ENCODE data around the gene NHLH1. TPM values are rescaled to one million over a fixed set of nuclear protein-coding genes. Genes with fewer than 3 reads are reported as not detected.
"Not testable (repeated sequence)": the region's sequence is repeated elsewhere in the genome, so short reads cannot be mapped to it uniquely, and the experiment has no call there.

Gene NHLH1
- total RNA-seq, 1 donor from 2014 or later, result 0.08 TPM

DNA sequence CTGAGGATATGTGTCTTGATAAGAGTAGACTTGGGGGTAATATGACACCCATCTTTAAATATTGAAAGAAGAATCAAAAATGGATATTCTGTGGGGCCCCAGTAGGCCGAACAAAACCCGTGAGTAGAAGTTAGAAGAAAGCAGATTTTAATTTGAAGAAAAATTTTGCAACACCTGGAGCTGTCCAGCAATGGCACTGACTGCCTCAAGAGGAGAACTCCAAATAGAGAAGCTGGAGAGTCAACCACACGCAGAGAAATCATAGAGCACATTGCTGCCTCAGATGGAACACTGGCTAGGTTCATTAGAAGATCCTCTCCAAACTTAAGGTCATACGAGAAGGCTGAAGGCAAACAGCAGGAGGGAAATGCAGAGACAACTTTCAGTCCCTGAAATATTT lies 6.8 kb downstream of the NHLH1 start:
- Histone ChIP-seq H3K36me3 (ENCODE audit: control insufficient read depth, insufficient read depth, low read length) (no peaks in the 10 kb centered on the region), H3K4me3 (ENCODE audit: low read depth, low read length) (no peak overlapping the region), H3K27me3 (ENCODE audit: control insufficient read depth, insufficient read depth, low read length) (peaks cover 8% of the 10 kb centered on the region)
- TF ChIP-seq, protein P1, sequence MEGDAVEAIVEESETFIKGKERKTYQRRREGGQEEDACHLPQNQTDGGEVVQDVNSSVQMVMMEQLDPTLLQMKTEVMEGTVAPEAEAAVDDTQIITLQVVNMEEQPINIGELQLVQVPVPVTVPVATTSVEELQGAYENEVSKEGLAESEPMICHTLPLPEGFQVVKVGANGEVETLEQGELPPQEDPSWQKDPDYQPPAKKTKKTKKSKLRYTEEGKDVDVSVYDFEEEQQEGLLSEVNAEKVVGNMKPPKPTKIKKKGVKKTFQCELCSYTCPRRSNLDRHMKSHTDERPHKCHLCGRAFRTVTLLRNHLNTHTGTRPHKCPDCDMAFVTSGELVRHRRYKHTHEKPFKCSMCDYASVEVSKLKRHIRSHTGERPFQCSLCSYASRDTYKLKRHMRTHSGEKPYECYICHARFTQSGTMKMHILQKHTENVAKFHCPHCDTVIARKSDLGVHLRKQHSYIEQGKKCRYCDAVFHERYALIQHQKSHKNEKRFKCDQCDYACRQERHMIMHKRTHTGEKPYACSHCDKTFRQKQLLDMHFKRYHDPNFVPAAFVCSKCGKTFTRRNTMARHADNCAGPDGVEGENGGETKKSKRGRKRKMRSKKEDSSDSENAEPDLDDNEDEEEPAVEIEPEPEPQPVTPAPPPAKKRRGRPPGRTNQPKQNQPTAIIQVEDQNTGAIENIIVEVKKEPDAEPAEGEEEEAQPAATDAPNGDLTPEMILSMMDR (IDR thresholded peaks at IDR 0.05; ENCODE audit: insufficient read depth, low read length, poor library complexity, severe bottlenecking), result no peak
- no peak for DNase-seq (ENCODE audit: low read depth)

DNA sequence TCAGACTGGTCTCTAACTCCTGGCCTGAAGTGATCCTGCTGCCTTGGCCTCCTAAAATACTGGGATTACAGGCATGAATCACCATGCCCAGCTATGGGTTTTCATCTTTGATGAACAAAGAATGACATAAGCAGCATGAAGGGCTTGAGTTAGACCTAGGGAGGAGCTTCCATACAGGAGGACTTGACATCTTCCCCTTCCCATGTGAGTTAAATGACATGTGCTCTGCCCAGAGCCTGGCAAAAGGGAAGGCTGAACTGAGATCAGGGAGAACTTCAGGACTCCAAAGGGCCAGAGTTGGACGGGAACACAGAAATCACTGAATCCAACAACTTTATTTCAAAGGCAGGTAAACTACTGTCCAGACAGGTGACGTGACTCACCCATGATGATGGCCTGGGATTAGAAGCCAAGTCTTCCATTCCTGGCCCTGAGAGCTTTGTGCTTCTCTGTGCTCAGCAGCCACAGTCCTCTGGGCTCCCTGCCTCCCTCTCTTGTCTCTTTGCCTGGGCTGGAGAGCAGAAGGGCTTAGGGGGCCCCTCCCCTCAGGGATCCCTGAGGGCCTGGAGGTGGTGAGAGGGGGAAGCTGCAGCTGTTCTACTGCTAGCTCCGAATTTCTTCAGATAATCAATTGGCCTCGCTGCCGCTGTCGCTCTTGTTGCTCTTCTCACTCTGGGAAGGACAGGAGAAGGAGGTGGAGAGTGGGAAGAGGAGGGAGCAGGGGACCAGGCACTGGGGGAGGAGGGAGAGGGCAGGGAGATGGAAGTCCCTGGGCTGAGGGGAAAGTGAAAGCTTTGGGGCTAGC lies 7.6 kb downstream of the NHLH1 start:
- no peaks in the 10 kb centered on the region for H3K36me3 ChIP-seq (ENCODE audit: control insufficient read depth, insufficient read depth, low read length)
- DNase-seq (ENCODE audit: low read depth), result no peak
- no peak overlapping the region for H3K4me3 ChIP-seq (ENCODE audit: low read depth, low read length)
- H3K27me3 ChIP-seq (ENCODE audit: control insufficient read depth, insufficient read depth, low read length), result peaks cover 8% of the 10 kb centered on the region
- TF ChIP-seq, protein P1 (IDR thresholded peaks at IDR 0.05; ENCODE audit: insufficient read depth, low read length, poor library complexity, severe bottlenecking), result no peak

DNA sequence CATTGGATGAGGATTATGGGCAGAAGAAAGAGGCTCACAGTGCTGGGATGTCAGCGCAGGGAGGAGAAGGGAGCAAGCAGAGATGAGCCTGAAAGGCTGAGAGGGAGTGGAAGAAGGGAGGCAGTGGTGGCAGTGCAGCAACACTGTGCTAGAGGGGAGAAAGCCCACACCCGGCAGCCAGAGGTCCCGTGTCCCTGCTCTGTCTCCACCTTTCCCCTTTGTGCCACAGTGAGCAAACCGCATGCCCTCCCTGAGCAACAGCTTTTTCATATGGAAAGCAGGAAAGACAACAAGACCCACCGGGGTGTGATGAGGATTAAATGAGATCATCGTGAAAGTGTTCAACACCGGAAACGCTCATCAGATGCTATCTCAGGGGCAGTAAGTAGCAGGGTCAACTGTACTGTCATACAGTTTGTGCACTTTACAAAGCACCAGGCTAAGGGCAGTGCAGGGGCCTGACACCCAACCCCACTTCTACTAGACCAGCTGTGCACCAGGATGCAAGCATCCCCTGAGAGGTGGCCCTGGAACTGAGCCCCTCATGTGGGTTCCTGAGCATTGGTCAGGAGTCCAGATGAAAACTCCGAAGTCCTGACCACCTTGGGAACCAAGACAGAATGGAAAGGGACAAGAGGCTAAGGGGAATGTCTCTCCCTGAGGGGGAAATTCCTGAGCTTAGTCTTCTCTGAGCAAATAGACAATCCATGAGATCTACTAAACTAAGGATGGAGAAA lies 9.1 kb downstream of the NHLH1 start:
- Histone ChIP-seq H3K4me3 (ENCODE audit: low read depth, low read length) (no peak overlapping the region), H3K27me3 (ENCODE audit: control insufficient read depth, insufficient read depth, low read length) (peaks cover 1% of the 10 kb centered on the region), H3K36me3 (ENCODE audit: control insufficient read depth, insufficient read depth, low read length) (no peaks in the 10 kb centered on the region)
- TF ChIP-seq, protein P1 (IDR thresholded peaks at IDR 0.05; ENCODE audit: insufficient read depth, low read length, poor library complexity, severe bottlenecking), result no peak
- DNase-seq (ENCODE audit: low read depth), result no peak

DNA sequence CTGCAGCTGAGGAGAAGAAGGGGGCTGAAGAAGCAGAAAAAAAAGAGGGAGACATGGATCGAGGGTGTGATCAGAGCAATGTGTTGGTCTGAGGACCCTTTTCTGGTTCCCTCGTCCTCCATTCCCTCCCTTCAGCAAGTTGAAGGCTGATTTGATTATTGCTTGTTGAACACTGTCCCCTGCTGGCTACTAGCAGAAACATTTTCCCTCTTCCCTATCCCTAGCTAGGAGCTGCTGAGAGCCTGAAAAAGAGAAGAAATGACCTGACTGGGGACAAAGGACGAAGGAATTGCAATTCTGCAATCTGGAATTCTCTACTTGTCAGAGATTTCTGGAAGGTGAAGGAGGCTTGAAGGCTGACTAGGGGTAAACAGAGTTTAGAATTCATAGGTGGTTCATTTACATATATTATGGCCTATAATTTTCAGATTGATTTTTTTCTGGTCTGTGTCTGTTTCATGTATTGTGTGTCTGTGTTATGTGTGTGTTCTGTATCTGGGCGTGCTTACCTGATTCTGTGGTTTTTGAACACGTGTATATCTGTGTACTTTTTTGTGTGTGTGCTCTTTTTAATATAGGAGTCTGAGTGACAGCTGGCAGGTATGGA lies 9.8 kb downstream of the NHLH1 start:
- no peaks in the 10 kb centered on the region for H3K36me3 ChIP-seq (ENCODE audit: control insufficient read depth, insufficient read depth, low read length)
- TF ChIP-seq, protein P1 (IDR thresholded peaks at IDR 0.05; ENCODE audit: insufficient read depth, low read length, poor library complexity, severe bottlenecking), result peak; percentile 96
- H3K4me3 ChIP-seq (ENCODE audit: low read depth, low read length), result no peak overlapping the region
- H3K27me3 ChIP-seq (ENCODE audit: control insufficient read depth, insufficient read depth, low read length), result no peaks in the 10 kb centered on the region
- DNase-seq (ENCODE audit: low read depth), result no peak

GRCh38 chr1:160377585-160378206 lies 10.8 kb downstream of the NHLH1 start:
- DNase-seq (ENCODE audit: low read depth), result no peak
- Histone ChIP-seq H3K36me3 (ENCODE audit: control insufficient read depth, insufficient read depth, low read length) (no peaks in the 10 kb centered on the region), H3K27me3 (ENCODE audit: control insufficient read depth, insufficient read depth, low read length) (no peaks in the 10 kb centered on the region), H3K4me3 (ENCODE audit: low read depth, low read length) (no peak overlapping the region)
- TF ChIP-seq, protein P1 (IDR thresholded peaks at IDR 0.05; ENCODE audit: insufficient read depth, low read length, poor library complexity, severe bottlenecking), result no peak

DNA sequence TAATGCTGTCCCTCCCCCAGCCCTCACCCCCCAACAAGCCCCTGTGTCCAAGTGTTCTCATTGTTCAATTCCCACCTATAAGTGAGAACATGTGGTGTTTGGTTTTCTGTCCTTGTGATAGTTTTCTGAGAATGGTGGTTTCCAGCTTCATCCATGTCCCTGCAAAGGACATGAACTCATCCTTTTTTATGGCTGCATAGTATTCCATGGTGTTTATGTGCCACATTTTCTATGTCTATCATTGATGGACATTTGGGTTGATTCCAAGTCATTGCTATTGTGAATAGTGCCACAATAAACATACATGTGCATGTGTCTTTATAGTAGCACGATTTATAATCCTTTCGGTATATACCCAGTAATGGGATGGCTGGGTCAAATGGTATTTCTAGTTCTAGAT lies 17.9 kb downstream of the NHLH1 start:
- not testable (repeated sequence) for DNase-seq (ENCODE audit: low read depth); H3K4me3 ChIP-seq (ENCODE audit: low read depth, low read length); H3K36me3 ChIP-seq (ENCODE audit: control insufficient read depth, insufficient read depth, low read length); H3K27me3 ChIP-seq (ENCODE audit: control insufficient read depth, insufficient read depth, low read length)

DNA sequence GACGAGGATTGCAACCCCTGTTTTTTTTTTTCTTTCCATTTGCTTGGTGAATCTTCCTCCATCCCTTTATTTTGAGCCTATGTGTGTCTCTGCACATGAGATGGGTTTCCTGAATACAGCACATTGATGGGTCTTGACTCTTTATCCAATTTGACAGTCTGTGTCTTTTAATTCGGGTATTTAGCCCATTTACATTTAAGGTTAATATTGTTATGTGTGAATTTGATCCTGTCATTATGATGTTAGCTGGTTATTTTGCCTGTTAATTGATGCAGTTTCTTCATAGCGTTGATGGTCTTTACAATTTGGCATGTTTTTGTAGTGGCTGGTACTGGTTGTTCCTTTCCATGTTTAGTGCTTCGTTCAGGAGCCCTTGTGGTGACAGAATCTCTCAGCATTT lies 21.5 kb downstream of the NHLH1 start:
- DNase-seq (ENCODE audit: low read depth); H3K36me3 ChIP-seq (ENCODE audit: control insufficient read depth, insufficient read depth, low read length); H3K27me3 ChIP-seq (ENCODE audit: control insufficient read depth, insufficient read depth, low read length); H3K4me3 ChIP-seq (ENCODE audit: low read depth, low read length): not testable (repeated sequence)

All from kidney epithelial cell (primary cell).